GM23338 (cell line): Measurements from ENCODE around the gene CX3CL1.

Experiments used
- CTCF ChIP-seq, 2 experiments: fragments of 200-600 bp in 1 of 2; sonication (generic) in 1 of 2; conservative IDR thresholded peaks; 2 replicates each; pipeline versions ENCODE4 v1.5.1 to v1.6.1; 2016 to 2017; ENCODE audit warnings: antibody characterized with exemption in 2 of 2, low read depth in 2 of 2, mild to moderate bottlenecking in 2 of 2, moderate library complexity in 1 of 2
- EZH2 ChIP-seq: fragments of 200-600 bp; sonication (generic); IDR thresholded peaks from one replicate; pipeline ENCODE4 v1.8.0; 2017; ENCODE audit warnings: antibody characterized with exemption, mild to moderate bottlenecking, low read depth; ENCODE audit not compliant: unreplicated experiment
- POLR2AphosphoS5 ChIP-seq: IDR thresholded peaks from 2 replicates; pipeline ENCODE4 v1.6.1; 2016; ENCODE audit warnings: antibody characterized with exemption, low read depth
- REST ChIP-seq: IDR thresholded peaks from one replicate; pipeline ENCODE4 v1.6.1; 2018; ENCODE audit warnings: antibody characterized with exemption; ENCODE audit not compliant: unreplicated experiment

DNA sequence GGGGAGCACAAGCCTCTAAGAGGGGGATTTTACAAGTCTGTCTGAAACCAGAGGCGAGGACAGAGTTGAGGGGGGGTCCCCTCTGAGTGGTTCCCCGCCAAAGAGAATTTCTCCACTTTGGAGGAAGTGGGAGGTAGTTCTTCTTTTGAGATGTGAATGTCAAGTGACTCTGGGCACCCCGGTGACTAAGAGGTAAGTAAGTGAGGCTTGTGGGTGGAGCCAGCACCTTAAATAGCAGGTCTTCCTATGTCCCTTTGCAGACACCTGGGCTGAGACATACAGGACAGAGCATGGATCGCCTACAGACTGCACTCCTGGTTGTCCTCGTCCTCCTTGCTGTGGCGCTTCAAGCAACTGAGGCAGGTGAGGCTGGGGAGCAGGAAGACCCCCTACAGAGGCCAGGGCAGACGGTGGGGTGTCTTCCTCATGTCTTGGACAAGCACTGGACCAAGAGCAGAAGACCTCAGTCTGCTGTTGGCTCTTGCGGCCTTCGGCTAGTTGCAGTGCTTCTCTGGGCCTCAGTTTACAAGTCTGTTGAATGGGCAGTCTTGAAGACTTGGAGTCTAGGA is 13.7 kb upstream of the CX3CL1 start, which contains the start of gene CCL22:
- TF ChIP-seq CTCF (conservative IDR thresholded peaks at IDR 0.05; ENCODE audit: low read depth in 2 of 2) (no peak), POLR2AphosphoS5 (no peak), EZH2 (no peak), REST (no peak)
